GM12864 (cell line): ENCODE data around the gene CELSR1.
"Not testable (repeated sequence)": the region's sequence is repeated elsewhere in the genome, so short reads cannot be mapped to it uniquely, and the experiment has no call there.

Experiments
- DNase-seq: peaks from one replicate; pipeline ENCODE4 v3.0.0-alpha.2; 2011; ENCODE audit warnings: low read depth
- H3K4me3 ChIP-seq: 2 replicates; pipeline ENCODE4 v1.5.1; 2011; ENCODE audit warnings: mild to moderate bottlenecking, low read depth, low read length, control low read depth
- CTCF ChIP-seq: IDR thresholded peaks from 2 replicates; pipeline ENCODE4 v1.5.1; 2011; ENCODE audit warnings: low read depth, mild to moderate bottlenecking, moderate library complexity, low read length, control low read depth, inconsistent platforms; ENCODE audit errors: missing control alignments

Gene CELSR1

DNA sequence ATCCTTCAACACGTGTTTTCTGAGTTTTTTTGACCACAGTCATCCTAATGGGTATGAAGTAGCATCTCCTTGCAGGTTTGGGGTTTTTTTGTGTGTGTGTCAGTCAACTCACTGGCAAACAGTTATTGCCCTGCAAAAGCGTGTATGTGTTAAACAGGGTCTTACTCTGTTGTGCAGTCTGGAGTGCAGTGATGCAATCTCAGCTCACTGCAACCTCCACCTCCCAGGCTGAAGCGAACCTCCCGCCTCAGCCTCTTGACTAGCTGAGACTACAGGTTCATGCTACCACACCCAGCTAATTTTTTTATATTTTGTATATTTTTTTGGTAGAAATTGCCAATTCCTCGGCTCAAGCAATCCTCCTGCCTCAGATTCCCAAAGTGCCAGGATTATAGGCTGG is 15.4 kb downstream of the CELSR1 start:
- DNase-seq = no peak
- TF ChIP-seq CTCF = no peak
- no peak overlapping the region for H3K4me3 ChIP-seq

DNA sequence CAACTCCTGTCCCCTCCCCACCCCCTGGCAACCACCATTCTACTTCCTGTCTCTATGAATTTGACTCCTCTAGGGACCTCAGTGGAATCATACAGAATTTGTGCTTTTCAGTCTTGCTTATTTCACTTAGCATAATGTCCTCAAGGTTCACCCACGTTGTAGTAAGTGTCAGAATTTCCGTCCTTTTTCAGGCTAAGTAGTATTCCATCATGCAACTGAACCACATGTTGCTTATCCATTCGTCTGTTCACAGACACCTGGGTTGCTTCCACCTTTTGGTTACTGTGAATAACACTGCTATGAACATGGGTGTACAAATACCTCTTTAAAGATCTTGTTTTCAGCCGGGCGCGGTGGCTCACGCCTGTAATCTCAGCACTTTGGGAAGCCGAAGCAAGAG is 16.5 kb downstream of the CELSR1 start:
- no peak for TF ChIP-seq CTCF
- no peak for DNase-seq
- no peak overlapping the region for H3K4me3 ChIP-seq

DNA sequence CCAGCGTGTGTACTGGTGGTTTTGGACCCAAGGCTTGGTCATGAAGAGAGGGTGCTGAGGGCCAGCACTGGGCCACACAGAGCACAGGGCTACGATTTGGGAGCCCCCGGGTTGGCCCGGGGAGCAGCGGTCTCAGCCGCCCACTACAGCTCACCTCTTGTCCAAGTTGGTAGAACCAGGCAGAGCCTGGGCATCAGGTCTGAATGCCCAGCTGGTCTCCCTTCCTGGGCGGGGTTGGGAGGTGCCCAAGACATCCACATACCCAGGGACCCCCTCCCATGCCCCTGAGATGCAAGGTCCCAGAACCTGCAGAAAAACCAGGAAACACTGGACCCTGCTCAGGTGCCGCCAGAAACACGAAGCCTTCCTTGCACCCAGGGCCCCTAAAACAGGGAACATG is 18.0 kb downstream of the CELSR1 start:
- H3K4me3 ChIP-seq = no peak overlapping the region
- TF ChIP-seq CTCF = no peak
- DNase-seq = no peak

DNA sequence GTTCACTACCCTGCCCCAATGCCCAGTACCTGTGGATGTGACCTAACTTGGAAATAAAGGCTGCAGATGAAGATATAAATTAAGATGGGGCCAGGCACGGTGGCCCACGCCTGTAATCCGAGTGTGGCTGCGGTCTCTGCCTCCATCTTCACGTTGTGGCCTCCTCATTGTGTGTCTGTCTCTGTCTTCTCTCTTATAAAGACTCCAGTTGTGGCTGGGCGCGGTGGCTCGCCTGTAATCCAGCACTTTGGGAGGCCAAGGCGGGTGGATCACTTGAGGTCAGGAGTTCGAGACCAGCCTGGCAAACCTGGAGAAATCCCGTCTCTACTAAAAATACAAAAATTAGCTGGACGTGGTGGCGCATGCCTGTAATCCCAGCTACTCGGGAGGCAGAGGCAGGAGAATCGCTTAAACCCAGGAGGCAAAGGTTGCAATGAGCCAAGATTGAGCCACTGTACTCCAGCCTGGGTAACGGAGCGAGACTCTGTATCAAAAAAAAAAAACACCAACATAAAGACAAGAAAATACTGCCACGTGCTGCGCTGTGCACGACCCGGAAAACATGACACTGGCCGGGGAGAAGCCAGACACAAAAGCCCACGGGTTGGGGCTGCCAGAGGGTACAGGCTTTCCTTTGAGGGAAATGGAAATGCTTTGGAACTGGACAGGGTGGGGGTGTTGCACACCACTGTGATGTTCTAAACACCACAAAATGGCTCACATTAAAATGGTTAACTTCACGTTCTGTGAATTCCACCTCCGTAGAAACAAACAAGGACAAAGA is 18.7 kb downstream of the CELSR1 start:
- H3K4me3 ChIP-seq = no peak overlapping the region
- no peak for TF ChIP-seq CTCF
- no peak for DNase-seq

GRCh38 chr22:46518038-46518437 is 19.4 kb downstream of the CELSR1 start:
- DNase-seq = no peak
- TF ChIP-seq CTCF = no peak
- H3K4me3 ChIP-seq = no peak overlapping the region

DNA sequence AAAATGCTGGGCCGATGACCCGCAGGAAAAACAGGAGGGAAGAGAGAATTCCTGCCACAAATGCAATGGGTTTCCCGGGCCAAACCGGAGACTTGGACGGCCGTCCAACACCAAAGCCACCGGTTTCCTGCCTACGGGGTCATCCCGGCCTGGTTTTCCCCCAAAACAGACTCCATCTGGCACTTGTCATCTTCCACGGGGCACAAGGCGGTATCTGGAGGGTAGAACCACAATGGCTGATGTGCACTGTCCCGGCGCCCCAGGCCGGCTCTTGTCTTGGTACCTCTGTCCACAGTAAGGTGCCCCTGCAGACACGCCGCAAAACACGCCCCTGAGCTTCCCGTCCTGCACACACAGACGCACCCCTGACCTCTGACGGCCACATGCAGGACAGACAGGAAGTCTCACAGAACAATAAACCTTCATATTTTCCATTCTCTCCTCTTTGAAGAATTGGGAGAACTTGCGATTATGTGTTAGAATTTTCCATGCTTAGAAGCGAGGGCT is 20.1 kb downstream of the CELSR1 start:
- TF ChIP-seq CTCF = no peak
- DNase-seq = no peak
- H3K4me3 ChIP-seq = no peak overlapping the region

- no peak for TF ChIP-seq CTCF
- no peak for DNase-seq
- H3K4me3 ChIP-seq = no peak overlapping the region
Measured at GRCh38 chr22:46516638-46517037, 20.8 kb downstream of the CELSR1 start.

GRCh38 chr22:46516112-46516487 is 21.3 kb downstream of the CELSR1 start:
- DNase-seq, H3K4me3 ChIP-seq: not testable (repeated sequence)
